ENCODE data around the gene TACSTD2.
"Not testable (repeated sequence)": the region's sequence is repeated elsewhere in the genome, so short reads cannot be mapped to it uniquely, and the experiment has no call there.

The TACSTD2 gene

GRCh38 chr1:58586271-58586670 is 9.2 kb upstream of the TACSTD2 start:
- no peak for DNase-seq

DNA sequence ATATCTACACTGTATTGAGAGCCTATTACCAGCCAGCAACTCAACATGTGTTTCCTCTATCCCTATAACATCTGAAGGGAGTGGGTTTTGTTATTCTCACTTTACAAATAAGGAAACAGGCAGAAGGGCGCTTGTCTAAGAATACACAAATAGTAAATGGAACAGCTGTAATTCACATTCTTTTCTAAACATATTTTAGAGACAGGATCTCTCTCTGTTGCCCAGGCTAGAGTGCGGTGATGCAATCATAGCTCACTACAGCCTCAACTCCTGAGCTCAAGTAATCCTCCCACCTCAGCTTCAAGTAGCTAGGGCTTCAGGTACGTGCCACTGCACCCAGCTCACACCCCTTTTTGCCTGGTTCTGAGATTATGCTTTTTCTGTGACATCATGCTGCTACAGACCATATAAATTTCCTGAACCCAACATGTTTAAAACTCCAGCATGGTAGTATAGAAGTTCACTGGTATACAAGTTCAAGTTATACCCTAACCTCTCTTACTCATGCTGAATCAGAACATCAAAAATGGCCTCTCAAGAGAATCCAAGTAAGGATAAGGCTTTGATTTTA is 8.6 kb upstream of the TACSTD2 start:
- DNase-seq = no peak

DNA sequence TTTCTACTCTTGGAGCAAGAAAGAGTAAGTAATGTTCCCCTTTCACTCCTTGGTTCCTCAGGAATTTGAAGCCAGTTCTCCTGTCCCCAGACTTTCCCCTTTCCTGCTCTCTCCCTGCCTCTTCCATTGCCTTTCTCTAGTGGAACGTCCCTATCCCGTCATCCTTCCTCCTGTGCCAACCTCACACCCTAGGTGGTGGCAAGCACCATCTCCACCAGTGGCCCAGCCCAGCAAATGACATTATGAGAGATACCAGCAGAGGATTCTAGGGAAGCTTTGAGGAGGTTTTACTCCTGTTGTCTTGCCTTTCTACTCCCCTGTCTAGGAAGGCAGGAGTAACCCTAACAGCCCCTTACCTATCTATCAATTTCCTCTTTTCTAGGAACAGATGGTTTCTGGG is 8.1 kb upstream of the TACSTD2 start:
- DNase-seq = no peak

GRCh38 chr1:58584082-58584895 is 7.2 kb upstream of the TACSTD2 start:
- DNase-seq = peak; percentile 21

DNA sequence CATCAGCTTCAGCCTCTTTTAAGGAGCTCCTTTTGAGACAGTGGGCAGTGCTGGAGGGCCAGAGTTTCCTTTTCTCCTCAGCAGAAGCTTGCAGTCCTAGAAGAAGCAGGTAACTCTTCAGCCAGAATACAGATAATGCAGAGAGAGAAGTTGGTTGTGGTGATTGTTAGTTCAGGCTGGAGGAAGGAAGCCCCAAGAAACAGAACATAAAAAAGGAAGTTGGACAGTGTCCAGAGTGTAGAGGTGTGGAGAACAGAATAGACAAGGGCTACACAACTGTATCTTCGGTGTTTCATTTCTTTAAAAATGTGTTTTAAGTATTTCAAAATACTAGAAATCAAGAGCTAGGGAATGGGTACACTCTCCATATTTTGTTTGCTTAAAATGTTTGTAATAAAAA is 6.4 kb upstream of the TACSTD2 start:
- DNase-seq = no peak

- DNase-seq = not testable (repeated sequence)
Measured at GRCh38 chr1:58582143-58582542, 5.1 kb upstream of the TACSTD2 start.

DNA sequence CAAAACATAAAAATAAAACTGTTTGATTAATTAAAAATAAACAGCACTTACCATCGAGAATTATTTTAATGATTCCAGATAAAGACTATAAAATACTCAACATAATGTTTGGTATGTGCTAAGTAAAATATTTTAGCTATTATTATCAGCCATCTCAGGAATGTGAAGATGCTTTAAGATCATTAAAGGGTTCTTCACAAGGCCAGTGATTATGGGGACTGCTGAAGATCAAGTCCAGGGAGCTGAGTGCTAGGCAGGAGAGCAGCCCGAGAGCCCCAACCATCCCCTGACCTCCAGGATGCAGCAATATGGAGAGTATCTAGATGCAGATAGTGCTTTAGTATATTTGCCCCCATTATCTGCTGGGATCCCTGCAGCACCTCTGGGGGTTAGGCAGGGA is 4.6 kb upstream of the TACSTD2 start:
- no peak for DNase-seq

GRCh38 chr1:58580186-58580585 is 3.1 kb upstream of the TACSTD2 start:
- no peak for DNase-seq

DNA sequence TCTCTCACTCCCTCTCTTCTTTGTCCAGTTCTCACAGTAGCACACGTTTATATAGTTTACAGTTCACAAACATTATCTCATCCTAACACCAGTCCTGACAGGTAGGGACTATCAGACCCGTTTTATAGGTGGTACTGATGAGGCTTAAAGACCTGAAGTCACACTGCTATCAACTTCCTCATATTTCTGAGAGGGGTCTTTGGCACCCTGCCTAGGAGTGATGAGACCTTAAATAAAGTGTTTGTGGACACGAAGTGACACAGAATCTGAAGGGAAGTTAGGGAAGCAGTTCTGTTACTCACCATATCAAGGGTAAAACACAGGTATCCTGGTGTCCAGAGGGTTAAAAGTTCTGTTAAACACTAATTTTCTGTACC is 590 bp upstream of the TACSTD2 start:
- DNase-seq = no peak

DNA sequence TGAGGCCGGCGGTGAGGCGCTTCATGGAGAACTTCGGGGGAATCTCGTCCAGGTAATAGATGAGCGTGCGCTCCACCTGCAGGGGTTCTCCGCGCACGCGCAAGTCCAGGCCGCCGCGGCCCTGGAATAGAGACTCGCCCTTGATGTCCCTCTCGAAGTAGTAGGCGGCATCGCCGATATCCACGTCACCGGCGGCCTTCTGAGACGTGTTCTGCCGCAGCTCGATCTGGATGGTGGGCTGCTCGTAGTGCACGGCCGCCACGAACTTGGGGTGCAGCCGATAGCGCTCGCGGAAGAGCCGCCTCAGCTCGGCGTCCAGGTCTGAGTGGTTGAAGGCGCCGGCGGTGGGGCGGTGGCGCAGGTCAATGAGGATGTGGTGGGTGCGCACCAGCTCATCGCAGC is 726 bp downstream of the TACSTD2 start:
- peak; percentile 32 for DNase-seq

DNA sequence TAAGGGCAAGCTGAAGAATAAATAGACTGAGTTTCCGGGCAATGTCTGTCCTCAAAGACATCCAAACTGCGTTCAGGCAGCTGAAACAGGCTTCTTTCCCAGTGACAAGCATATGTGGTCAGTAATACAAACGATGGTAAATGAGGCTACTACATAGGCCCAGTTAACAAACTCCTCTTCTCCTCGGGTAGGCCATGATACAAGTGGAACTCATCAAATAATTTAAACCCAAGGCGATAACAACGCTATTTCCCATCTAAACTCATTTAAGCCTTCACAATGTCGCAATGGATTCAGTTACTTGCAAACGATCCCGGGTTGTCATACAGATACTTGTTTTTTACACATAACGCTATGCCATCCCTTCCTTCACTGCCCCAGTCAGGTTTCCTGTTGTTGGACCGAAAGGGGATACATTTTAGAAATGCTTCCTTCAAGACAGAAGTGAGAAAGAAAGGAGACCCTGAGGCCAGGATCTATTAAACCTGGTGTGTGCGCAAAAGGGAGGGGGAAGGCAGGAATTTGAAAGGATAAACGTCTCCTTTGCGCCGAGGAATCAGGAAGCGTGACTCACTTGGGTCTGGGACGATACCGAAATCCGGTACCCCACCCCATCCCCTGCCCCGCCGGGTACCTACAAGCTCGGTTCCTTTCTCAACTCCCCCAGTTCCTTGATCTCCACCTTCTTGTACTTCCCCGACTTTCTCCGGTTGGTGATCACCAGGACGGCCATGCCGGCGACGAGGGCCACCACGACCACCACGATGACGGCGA is 1.3 kb downstream of the TACSTD2 start:
- DNase-seq = no peak

DNA sequence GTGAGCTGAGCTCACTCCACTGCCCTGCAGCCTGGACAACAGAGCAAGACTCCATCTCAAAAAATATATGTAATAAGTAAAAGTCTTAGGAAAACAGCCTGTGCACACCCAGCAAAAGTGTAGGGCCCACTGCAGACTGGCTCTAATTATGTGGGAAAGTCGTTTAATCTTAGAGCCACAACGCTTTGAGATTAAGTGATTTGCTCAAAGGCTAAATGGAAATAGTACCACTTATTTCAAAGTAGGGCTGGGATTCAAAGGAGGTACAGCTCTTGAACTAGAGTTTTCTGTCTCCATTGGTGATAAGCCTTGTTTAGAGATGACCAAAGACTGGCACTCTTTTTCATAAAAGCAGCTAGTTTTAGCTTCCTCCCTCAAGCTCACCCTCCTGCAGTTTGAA is 2.2 kb downstream of the TACSTD2 start:
- no peak for DNase-seq

DNA sequence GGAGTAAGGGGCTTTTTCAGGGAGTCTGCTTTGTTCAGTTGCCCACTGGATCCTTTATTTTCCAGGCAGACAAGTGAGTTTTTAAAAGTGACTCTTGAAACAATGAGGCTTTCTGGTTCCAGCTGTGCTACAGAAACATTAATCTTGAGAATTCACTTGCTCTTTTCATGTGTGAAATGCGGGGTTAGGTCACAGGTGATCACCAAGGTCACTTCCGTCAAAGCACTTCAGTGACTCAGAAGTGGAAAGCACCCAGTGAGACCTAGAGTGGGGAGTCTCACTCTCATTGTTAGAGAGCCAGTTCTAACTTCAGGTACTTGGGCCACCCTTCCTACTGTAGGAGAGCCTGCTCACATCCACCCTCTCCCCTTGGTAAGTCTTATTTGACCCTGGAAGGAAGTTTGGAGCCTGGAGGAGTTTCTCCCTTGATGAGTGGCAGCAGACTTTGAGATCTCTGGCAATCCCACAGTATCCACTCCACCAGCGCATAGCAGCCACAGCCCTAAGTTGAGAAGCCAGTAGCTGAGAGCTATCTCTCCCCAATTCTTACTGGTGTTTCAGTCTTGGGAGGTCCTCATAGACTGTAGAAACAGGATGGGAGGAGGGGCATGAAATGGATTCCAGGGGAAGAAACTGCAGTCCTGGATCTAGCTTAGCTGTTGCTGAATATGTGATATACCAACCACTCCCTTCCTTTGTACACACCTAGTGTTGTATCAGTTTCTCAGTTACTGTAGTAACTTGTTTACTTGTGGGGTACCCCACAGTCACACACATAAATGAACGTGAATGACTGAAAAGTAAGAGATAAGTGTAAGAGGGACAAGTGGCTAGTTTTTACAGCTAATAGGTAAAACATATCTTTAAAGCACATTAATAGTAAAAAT is 3.1 kb downstream of the TACSTD2 start:
- peak; percentile 59 for DNase-seq

- no peak for DNase-seq
Measured at GRCh38 chr1:58573138-58573537, 3.9 kb downstream of the TACSTD2 start.

DNA sequence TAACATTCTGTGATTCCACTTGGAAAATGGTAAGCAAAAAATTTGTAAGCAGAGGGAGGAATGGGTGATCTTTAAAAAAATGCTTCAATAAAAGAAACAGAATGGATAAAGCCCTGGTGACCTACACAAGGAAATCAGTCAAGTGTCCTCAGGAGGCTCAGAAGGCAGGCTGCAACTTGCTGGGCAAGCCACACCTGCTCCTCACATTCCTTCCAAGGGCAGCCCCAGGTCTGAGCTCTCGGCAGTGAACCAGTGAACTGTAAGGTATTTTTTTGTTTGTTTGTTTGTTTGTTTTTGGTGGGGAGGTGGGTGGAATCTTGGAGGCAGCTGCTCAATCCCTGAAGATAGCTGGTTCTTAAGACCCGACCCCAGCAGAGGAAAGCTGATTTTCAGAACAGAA is 4.4 kb downstream of the TACSTD2 start:
- DNase-seq = no peak

DNA sequence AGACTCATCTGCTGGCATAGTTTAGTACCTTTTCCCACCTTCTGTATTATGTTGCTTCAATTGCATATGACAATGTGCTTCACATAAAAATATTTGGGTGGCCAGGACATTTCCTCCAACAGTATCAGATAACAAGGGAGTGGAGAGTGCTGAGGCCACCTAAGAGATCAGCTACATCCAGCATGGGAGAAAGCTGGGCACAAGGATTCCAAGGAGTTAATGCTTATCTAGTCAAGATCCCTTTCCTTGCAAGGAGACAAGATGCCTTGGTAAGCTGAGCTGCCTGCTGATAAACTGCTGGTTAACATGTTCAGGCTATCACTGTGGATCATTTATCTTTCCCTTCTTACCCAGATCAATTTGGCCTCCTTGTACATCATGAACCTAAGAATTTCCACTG is 5.4 kb downstream of the TACSTD2 start:
- DNase-seq = no peak

DNA sequence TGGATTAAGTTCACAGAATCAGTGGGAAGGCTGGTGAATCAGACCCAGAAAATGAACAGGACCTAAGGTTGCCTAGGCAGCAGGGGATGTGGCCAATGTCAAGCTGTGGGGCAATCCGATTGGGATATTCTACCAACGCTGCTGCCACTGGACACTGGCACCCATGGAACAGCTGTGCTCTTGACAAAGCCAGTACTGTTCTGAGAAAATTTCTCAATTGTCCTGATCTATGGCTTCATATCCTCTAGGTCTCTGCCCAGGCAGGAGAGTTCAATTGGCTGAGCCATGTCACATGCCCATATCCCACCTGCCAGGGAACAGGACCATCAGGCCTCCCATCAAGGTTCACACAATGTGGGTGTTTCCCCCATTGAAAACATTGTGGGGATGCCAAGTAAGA is 6.2 kb downstream of the TACSTD2 start:
- no peak for DNase-seq

DNA sequence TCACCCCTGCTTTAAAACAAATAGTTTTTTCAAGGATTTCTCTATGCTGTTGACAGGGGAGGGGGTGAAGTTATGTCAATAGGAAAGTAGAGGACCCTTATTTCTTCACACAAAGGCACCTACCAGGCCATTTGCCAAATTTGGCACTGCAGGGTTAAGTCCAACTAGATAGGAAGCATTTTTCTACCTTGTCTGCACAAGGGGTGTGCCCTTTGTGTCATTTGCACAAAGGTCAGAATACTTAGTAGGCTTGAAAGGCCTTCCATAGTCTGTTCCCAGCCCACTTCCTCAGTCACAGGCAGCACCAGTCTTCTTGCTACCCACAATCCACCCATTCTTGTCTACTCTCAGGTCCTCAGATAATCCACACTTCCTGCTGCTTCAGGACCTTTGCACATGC is 7.0 kb downstream of the TACSTD2 start:
- no peak for DNase-seq

GRCh38 chr1:58568911-58569310 is 8.1 kb downstream of the TACSTD2 start:
- DNase-seq = no peak

DNA sequence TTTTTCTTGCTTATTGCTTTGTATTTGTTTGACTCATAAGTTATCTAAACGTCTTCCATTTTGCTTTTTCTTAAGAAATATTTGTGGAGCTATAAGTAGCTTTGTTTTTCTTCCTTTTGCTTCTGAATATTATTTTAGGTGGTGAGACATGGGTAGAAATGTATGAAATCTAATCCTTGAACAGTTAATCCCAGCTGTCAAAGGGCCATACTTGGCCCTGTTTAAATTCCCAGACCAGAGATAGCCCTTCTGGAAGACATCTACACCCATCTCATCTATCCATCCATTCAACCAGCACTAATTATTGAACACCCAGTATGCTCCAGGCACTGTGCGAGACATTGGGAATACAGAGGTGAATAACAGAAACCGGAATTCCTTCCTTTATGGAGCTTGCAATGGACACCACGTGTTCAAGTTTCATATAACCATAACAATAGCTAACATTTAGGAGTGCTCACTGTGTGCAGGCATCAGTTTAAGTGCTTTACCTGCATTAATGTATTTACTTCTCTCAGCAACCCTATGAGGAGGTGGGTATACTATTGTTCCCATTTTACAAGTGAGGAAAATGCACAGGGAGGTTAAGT is 8.7 kb downstream of the TACSTD2 start:
- DNase-seq = no peak

DNA sequence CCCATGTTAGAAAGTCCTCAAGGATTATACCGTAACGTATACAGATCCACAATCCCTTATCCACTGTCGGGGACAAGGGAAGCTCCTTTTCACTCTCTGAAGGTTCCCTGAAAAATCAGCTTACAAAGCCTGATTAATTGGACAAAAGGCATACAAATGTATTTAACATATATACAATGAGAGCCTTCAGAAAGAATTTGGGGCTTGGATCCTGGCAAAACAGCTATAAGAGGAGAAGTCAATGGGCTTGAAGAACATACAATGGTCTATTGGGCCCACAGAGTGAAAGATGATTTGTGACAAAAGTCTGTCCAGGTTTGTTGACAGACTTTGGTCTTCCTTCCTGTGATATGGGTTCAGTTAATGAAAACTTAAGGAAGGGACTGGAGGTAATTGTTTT is 10.7 kb downstream of the TACSTD2 start:
- DNase-seq = no peak

GRCh38 chr1:58563715-58564114 is 13.3 kb downstream of the TACSTD2 start:
- not testable (repeated sequence) for DNase-seq

- DNase-seq = no peak
Measured at GRCh38 chr1:58561633-58562032, 15.4 kb downstream of the TACSTD2 start.
